ENCODE data around the gene FNDC3B.
"Not testable (repeated sequence)": the region's sequence is repeated elsewhere in the genome, so short reads cannot be mapped to it uniquely, and the experiment has no call there.

Gene FNDC3B

GRCh38 chr3:172038798-172039435 lies 461 bp upstream of the FNDC3B start:
- TF ChIP-seq MYC (IDR thresholded peaks at IDR 0.05; ENCODE audit: low read depth, low read length), result no peak
- no peak for TF ChIP-seq CTCF (IDR thresholded peaks at IDR 0.05; ENCODE audit: low read depth, low read length)
- no peak for TF ChIP-seq POLR2A (IDR thresholded peaks at IDR 0.05; ENCODE audit: extremely low read depth, insufficient read length)
- no peak for TF ChIP-seq MAX (IDR thresholded peaks at IDR 0.05; ENCODE audit: low read depth, low read length)
- peak overlapping the region; percentile 61 for H3K4me3 ChIP-seq (ENCODE audit: low read depth, low read length)
- DNase-seq (ENCODE audit: low read depth), result peak; percentile 50

- DNase-seq (ENCODE audit: low read depth), result peak; percentile 70
- TF ChIP-seq MAX (IDR thresholded peaks at IDR 0.05; ENCODE audit: low read depth, low read length) (no peak), MYC (IDR thresholded peaks at IDR 0.05; ENCODE audit: low read depth, low read length) (no peak), POLR2A (IDR thresholded peaks at IDR 0.05; ENCODE audit: extremely low read depth, insufficient read length) (no peak), CTCF (IDR thresholded peaks at IDR 0.05; ENCODE audit: low read depth, low read length) (peak; percentile 17)
- peak overlapping the region; percentile 87 for H3K4me3 ChIP-seq (ENCODE audit: low read depth, low read length)
Measured at GRCh38 chr3:172040078-172040980, 951 bp downstream of the FNDC3B start.

- peak; percentile 53 for DNase-seq (ENCODE audit: low read depth)
- peak overlapping the region; percentile 87 for H3K4me3 ChIP-seq (ENCODE audit: low read depth, low read length)
- TF ChIP-seq CTCF (IDR thresholded peaks at IDR 0.05; ENCODE audit: low read depth, low read length), result no peak
- TF ChIP-seq MAX (IDR thresholded peaks at IDR 0.05; ENCODE audit: low read depth, low read length), result no peak
- no peak for TF ChIP-seq MYC (IDR thresholded peaks at IDR 0.05; ENCODE audit: low read depth, low read length)
- TF ChIP-seq POLR2A (IDR thresholded peaks at IDR 0.05; ENCODE audit: extremely low read depth, insufficient read length), result no peak
Measured at GRCh38 chr3:172040981-172041963, 1.9 kb downstream of the FNDC3B start.

- H3K4me3 ChIP-seq (ENCODE audit: low read depth, low read length), result peak overlapping the region; percentile 87
- TF ChIP-seq MAX (IDR thresholded peaks at IDR 0.05; ENCODE audit: low read depth, low read length), result no peak
- no peak for TF ChIP-seq MYC (IDR thresholded peaks at IDR 0.05; ENCODE audit: low read depth, low read length)
- TF ChIP-seq POLR2A (IDR thresholded peaks at IDR 0.05; ENCODE audit: extremely low read depth, insufficient read length), result no peak
- no peak for TF ChIP-seq CTCF (IDR thresholded peaks at IDR 0.05; ENCODE audit: low read depth, low read length)
- DNase-seq (ENCODE audit: low read depth), result no peak
Measured at GRCh38 chr3:172042136-172042662, 2.8 kb downstream of the FNDC3B start.

GRCh38 chr3:172042663-172043179 lies 3.3 kb downstream of the FNDC3B start:
- not testable (repeated sequence) for DNase-seq (ENCODE audit: low read depth)

More at GRCh38 chr3:172042663-172043179, 3.3 kb downstream of the FNDC3B start:
- H3K4me3 ChIP-seq (ENCODE audit: low read depth, low read length), result peak overlapping the region; percentile 87
